ENCODE measurements around the gene SIGLECL1.

The SIGLECL1 gene

GRCh38 chr19:51295382-51296126 lies 44.7 kb downstream of the SIGLECL1 start:
- DNase-seq (ENCODE audit: low read depth in 2 of 2): no peak

GRCh38 chr19:51296336-51297093 lies 45.6 kb downstream of the SIGLECL1 start:
- no peak for DNase-seq (ENCODE audit: low read depth in 2 of 2)

- DNase-seq (ENCODE audit: low read depth in 2 of 2): no peak
Measured at GRCh38 chr19:51297406-51297805, 46.5 kb downstream of the SIGLECL1 start.

GRCh38 chr19:51301266-51301665 lies 50.4 kb downstream of the SIGLECL1 start:
- no peak for DNase-seq (ENCODE audit: low read depth in 2 of 2)

- no peak for DNase-seq (ENCODE audit: low read depth in 2 of 2)
Measured at GRCh38 chr19:51305479-51305878, 54.6 kb downstream of the SIGLECL1 start.

GRCh38 chr19:51311351-51312257 lies 60.7 kb downstream of the SIGLECL1 start, which contains the start of gene IGLON5:
IGLON5 (plus strand) TSS chr19:51311644; CDS start chr19:51311848, 204 bp downstream.
- DNase-seq (ENCODE audit: low read depth in 2 of 2): no peak

- DNase-seq (ENCODE audit: low read depth in 2 of 2): no peak
Measured at GRCh38 chr19:51316688-51317087, 65.8 kb downstream of the SIGLECL1 start.

- no peak for DNase-seq (ENCODE audit: low read depth in 2 of 2)
Measured at GRCh38 chr19:51317376-51317775, 66.5 kb downstream of the SIGLECL1 start.

- no peak for DNase-seq (ENCODE audit: low read depth in 2 of 2)
Measured at GRCh38 chr19:51317968-51318367, 67.1 kb downstream of the SIGLECL1 start.

All from stimulated activated CD4-positive, alpha-beta T cell treated with anti-CD3 and anti-CD28 coated beads, Interleukin-15, amount 100 ng/mL, for 48 hours (primary cell).